ENCODE results near the gene AZGP1. TPM values are rescaled to one million over a fixed set of nuclear protein-coding genes. Genes with fewer than 3 reads are reported as not detected.
A peak's percentile ranks its signal among the peaks of the same experiment; 100 is the strongest.

AZGP1 gene
- total and polyA plus RNA-seq, 2 of the 13 experiments (the other 11 are each of a cell fraction or from before 2014, with no cell fraction given) = 93.8 to 229 TPM

GRCh38 chr7:100015232-100016214 lies 39.7 kb upstream of the AZGP1 start, which contains the start of gene ZKSCAN1 (continued):
- 0 out of 2 replicates have a peak, but pooled peaks have one; percentile 54 for TF ChIP-seq ARID2 (CRISPR knock-in tag; IDR thresholded peaks at IDR 0.05; ENCODE audit: borderline replicate concordance)
- TF ChIP-seq HNF4G (IDR thresholded peaks at IDR 0.05; ENCODE audit: borderline replicate concordance, low read depth, low read length) = peak; percentile 22; the same call in 1 of the 2 replicates
- TF ChIP-seq HNF4G (CRISPR knock-in tag; IDR thresholded peaks at IDR 0.05; ENCODE audit: borderline replicate concordance, low read depth) = peak; percentile 53; the same call in 1 of the 2 replicates
- TF ChIP-seq LBX2 (CRISPR knock-in tag; IDR thresholded peaks at IDR 0.05; ENCODE audit: borderline replicate concordance) = peak; percentile 31; the same call in 1 of the 2 replicates
- TF ChIP-seq GRHL1 (CRISPR knock-in tag; conservative IDR thresholded peaks at IDR 0.05) = no peak
- 0 out of 2 replicates have a peak, but pooled peaks have one; percentile 45 for TF ChIP-seq ARNTL (CRISPR knock-in tag; IDR thresholded peaks at IDR 0.05)
- peak; percentile 82 for TF ChIP-seq U2AF1 (optimal IDR thresholded peaks at IDR 0.05; ENCODE audit: low read depth, low read length)
- TF ChIP-seq ZNF552 (CRISPR knock-in tag; IDR thresholded peaks at IDR 0.05; ENCODE audit: borderline replicate concordance) = no peak
- TF ChIP-seq FOXK1 (CRISPR knock-in tag; IDR thresholded peaks at IDR 0.05; ENCODE audit: borderline replicate concordance, low read depth) = peak; percentile 88; the same call in 1 of the 2 replicates
- TF ChIP-seq SKIL (CRISPR knock-in tag; IDR thresholded peaks at IDR 0.05; ENCODE audit: borderline replicate concordance) = no peak
- TF ChIP-seq CHD4 (IDR thresholded peaks at IDR 0.05; ENCODE audit: borderline replicate concordance, low read length) = no peak
- no peak for TF ChIP-seq PHB2 (IDR thresholded peaks at IDR 0.05; ENCODE audit: partially characterized antibody)
- TF ChIP-seq ZNF761 (CRISPR knock-in tag; conservative IDR thresholded peaks at IDR 0.05) = no peak
- peak; percentile 10; the same call in 1 of the 2 replicates for TF ChIP-seq AHR (CRISPR knock-in tag; IDR thresholded peaks at IDR 0.05)
- peak; percentile 78; the same call in 1 of the 2 replicates for TF ChIP-seq IKZF5 (CRISPR knock-in tag; IDR thresholded peaks at IDR 0.05)
- TF ChIP-seq ATF2 (CRISPR knock-in tag; IDR thresholded peaks at IDR 0.05) = 0 out of 2 replicates have a peak, but pooled peaks have one; percentile 27
- TF ChIP-seq HNRNPLL (IDR thresholded peaks at IDR 0.05; ENCODE audit: low read depth, low read length, poor library complexity, severe bottlenecking) = peak; percentile 51
- TF ChIP-seq PHF5A (CRISPR knock-in tag; IDR thresholded peaks at IDR 0.05; ENCODE audit: low read depth, unreplicated experiment) = no peak
- peak; percentile 87 for TF ChIP-seq PHF20 (CRISPR knock-in tag; IDR thresholded peaks at IDR 0.05)

Measured in HepG2 (cell line).